NCI-H1694 (cell line): ENCODE results near the gene USP15.
"Not testable (repeated sequence)": the region's sequence is repeated elsewhere in the genome, so short reads cannot be mapped to it uniquely, and the experiment has no call there.

Experiments
- DNase-seq: peaks from one replicate; lab custom pipeline; 2025; lab: John Stamatoyannopoulos, UW

USP15 gene

GRCh38 chr12:62455429-62455828 is 195.2 kb downstream of the USP15 start:
- DNase-seq, result not testable (repeated sequence)

- no peak for DNase-seq
Measured at GRCh38 chr12:62458626-62459025, 198.4 kb downstream of the USP15 start.

- DNase-seq, result no peak
Measured at GRCh38 chr12:62459976-62460375, 199.8 kb downstream of the USP15 start.

GRCh38 chr12:62461171-62461837 is 201.1 kb downstream of the USP15 start:
- not testable (repeated sequence) for DNase-seq

GRCh38 chr12:62463252-62463651 is 203.0 kb downstream of the USP15 start:
- not testable (repeated sequence) for DNase-seq
